ENCODE measurements around the gene FLT4.

DNA sequence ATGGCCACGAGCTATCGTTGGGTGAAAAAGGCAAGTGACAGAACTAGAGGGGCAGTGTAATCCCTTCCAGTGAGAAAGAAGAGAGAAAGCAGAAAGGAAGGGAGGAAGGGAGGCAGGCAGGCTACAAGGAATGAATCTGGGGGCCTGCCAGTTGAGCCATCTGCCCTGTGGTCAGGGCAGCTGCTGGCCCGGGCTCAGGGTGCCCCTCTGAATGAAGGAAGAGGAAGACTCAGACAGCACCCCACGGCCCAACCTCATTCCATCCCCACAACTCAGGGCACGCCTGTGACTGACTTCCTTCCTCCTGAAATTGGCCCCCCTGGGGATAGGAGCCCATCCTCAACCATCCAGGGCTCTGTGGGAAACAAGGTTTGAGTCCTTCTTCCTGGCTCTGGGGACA lies 20.3 kb upstream of the FLT4 start:
- TF ChIP-seq ZNF274 (IDR thresholded peaks at IDR 0.05; ENCODE audit: low read depth, low read length), result no peak
- no peak for TF ChIP-seq SUZ12 (IDR thresholded peaks at IDR 0.05; ENCODE audit: extremely low read depth, insufficient read depth, insufficient read length)
- TF ChIP-seq YY1 (IDR thresholded peaks at IDR 0.05; ENCODE audit: insufficient read depth, insufficient read length), result no peak

Data from NT2/D1 (cell line).